ENCODE measurements around the gene PROCA1. TPM values are rescaled to one million over a fixed set of nuclear protein-coding genes. Genes with fewer than 3 reads are reported as not detected.

Gene PROCA1
- total RNA-seq, 1 experiment from 2014 or later = 4.4 TPM

DNA sequence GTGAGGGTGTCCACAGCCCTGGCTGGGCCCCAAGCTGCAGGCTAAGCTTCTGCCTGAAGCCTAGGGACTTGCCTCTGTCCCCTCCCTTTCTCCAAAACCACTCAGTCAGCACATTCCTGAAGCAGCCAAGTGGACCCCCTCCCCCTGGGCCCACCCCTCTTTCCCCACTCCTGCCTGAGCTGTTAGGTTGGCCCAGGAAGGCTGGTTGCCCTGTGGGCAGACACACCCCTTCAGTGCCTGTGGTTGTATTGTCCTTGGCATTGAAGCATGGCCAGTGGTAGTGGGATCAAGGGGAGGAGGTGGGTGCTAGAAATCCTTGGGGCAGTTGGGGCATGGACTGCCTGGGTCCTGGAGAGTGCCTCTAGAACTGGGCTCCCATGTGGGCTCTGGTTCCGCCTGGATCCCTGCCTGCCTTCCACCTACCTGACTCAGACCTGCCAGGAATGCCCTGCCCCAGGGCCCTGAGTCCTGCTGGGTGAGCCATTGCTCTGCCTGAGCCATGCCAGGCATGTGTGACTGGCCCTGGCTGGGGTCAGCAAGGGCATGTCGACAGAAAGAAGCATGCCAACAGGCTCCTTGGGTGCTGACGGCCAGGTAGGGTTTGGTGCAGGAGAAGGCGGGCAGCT is 34.2 kb upstream of the PROCA1 start:
- peaks cover 12% of the 10 kb centered on the region for H3K4me1 Mint-ChIP-seq (ENCODE audit: low read depth, unreplicated experiment)
- peaks cover 40% of the 10 kb centered on the region for H3K4me1 ChIP-seq
- peaks cover 22% of the 10 kb centered on the region for H3K36me3 ChIP-seq (ENCODE audit: control insufficient read depth, insufficient read depth, low read length)

DNA sequence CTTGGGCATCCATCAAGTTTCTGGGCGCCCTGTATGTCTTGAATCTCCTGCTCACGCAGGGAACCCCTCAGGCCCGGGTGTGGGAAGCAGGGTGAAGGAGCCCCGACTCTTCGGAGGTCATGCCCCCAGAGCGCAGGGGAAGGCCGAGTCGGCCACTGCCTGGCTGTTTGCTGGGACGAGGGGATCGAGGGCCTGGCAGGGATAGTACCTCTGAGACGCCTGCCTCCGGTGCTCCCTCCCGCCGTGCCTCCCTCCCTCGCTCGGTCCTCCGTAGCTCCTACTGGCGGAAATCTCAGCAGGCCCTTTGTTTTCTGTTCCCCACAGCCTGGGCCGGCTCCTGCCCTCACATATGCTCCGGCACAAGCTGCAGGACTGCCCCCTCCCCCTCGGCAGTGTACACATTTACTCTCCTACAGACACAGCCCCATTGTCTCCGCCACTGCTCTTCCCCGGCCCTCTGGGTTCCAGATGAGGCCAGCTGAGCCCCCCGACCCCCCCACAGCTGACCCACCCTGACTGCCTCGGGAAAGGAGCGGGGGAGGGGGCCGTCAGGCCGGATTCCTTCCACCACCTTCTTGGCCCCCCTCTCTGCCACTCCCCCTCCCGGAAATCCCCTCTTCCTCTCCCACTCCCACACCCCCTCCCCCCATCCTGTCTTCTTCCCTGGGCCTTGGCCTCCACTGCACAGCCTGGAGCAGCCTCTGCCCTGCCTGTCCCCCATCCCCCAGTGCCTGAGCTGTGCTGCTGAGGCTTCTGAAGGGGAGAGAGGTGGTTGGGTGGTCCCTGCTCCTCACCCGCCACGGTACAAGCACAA is 33.5 kb upstream of the PROCA1 start:
- ChIA-PET POLR2A (interaction anchor here (1.0 to 8.1 kb wide), 4 partner anchors 10 to 100 kb away, joined by 3 to 165 read pairs (median 28); partner anchors contain the start of genes BLTP2, NEK8, RPL23A and TLCD1), CTCF (interaction anchor here (0.7 to 9.5 kb wide), 4 partner anchors 18 to 205 kb away, joined by 3 to 324 read pairs (median 10); partner anchors contain the start of genes NEK8 and TLCD1)
- H3K27me3 Mint-ChIP-seq (ENCODE audit: insufficient read depth, unreplicated experiment) = no peaks in the 10 kb centered on the region
- Histone ChIP-seq H3K27me3 (replicated peaks; ENCODE audit: control insufficient read depth, insufficient read depth, low read length) (no peaks in the 10 kb centered on the region), H3K36me3 (ENCODE audit: control insufficient read depth, insufficient read depth, low read length) (peaks cover 18% of the 10 kb centered on the region), H3K9me3 (no peaks in the 10 kb centered on the region), H3K4me3 (ENCODE audit: low read depth, low read length) (peak overlapping the region; percentile 68), H3K4me1 (peaks cover 40% of the 10 kb centered on the region)
- H3K4me3 Mint-ChIP-seq (ENCODE audit: unreplicated experiment) = peak overlapping the region; percentile 95
- peaks cover 12% of the 10 kb centered on the region for H3K4me1 Mint-ChIP-seq (ENCODE audit: low read depth, unreplicated experiment)
- H3K27ac Mint-ChIP-seq (ENCODE audit: unreplicated experiment) = peak overlapping the region; percentile 96
- intact Hi-C loops (cut with micrococcal nuclease; ENCODE audit: unreplicated experiment) = loop anchor here (5.0 kb wide), 1 partner anchor 207 kb away; the partner anchor contains the start of gene PHF12
- no peaks in the 10 kb centered on the region for H3K9me3 Mint-ChIP-seq (ENCODE audit: unreplicated experiment)
- BruUV-seq (replicated peaks) = no TSS peak
- peak; percentile 79 to 86 for DNase-seq
- H3K36me3 Mint-ChIP-seq (ENCODE audit: insufficient read depth, unreplicated experiment) = peaks cover 80% of the 10 kb centered on the region
- TF ChIP-seq, protein P1, sequence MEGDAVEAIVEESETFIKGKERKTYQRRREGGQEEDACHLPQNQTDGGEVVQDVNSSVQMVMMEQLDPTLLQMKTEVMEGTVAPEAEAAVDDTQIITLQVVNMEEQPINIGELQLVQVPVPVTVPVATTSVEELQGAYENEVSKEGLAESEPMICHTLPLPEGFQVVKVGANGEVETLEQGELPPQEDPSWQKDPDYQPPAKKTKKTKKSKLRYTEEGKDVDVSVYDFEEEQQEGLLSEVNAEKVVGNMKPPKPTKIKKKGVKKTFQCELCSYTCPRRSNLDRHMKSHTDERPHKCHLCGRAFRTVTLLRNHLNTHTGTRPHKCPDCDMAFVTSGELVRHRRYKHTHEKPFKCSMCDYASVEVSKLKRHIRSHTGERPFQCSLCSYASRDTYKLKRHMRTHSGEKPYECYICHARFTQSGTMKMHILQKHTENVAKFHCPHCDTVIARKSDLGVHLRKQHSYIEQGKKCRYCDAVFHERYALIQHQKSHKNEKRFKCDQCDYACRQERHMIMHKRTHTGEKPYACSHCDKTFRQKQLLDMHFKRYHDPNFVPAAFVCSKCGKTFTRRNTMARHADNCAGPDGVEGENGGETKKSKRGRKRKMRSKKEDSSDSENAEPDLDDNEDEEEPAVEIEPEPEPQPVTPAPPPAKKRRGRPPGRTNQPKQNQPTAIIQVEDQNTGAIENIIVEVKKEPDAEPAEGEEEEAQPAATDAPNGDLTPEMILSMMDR (IDR thresholded peaks at IDR 0.05; ENCODE audit: insufficient read depth in 1 of 2, low read depth in 1 of 2, low read length in 1 of 2, severe bottlenecking in 1 of 2, unreplicated experiment in 1 of 2) = peak in 1 of 2 experiments; percentile 1

More for the DNA sequence above, 34.2 kb upstream of the PROCA1 start:
- peak in 1 of 2 experiments; percentile 53 for DNase-seq
- intact Hi-C loops (cut with micrococcal nuclease; ENCODE audit: unreplicated experiment) = no loop called here
- POLR2A ChIA-PET = interaction anchor here (0.6 to 8.1 kb wide), 5 partner anchors 11 to 101 kb away, joined by 3 to 165 read pairs (median 5); partner anchors contain the start of genes BLTP2, NEK8, RPL23A and TLCD1
- TF ChIP-seq, protein P1 (IDR thresholded peaks at IDR 0.05; ENCODE audit: insufficient read depth in 1 of 2, low read depth in 1 of 2, low read length in 1 of 2, severe bottlenecking in 1 of 2, unreplicated experiment in 1 of 2) = no peak
- Histone ChIP-seq H3K4me3 (ENCODE audit: low read depth, low read length) (peak overlapping the region; percentile 68), H3K27me3 (replicated peaks; ENCODE audit: control insufficient read depth, insufficient read depth, low read length) (no peaks in the 10 kb centered on the region), H3K9me3 (no peaks in the 10 kb centered on the region)
- H3K27me3 Mint-ChIP-seq (ENCODE audit: insufficient read depth, unreplicated experiment) = no peaks in the 10 kb centered on the region
- H3K4me3 Mint-ChIP-seq (ENCODE audit: unreplicated experiment) = peak overlapping the region; percentile 95
- no peaks in the 10 kb centered on the region for H3K9me3 Mint-ChIP-seq (ENCODE audit: unreplicated experiment)
- H3K27ac Mint-ChIP-seq (ENCODE audit: unreplicated experiment) = peak overlapping the region; percentile 96
- CTCF ChIA-PET = interaction anchor here (0.7 to 9.5 kb wide), 5 partner anchors 18 to 204 kb away, joined by 3 to 324 read pairs (median 18); partner anchors contain the start of genes NEK8, PROCA1 and TLCD1
- peaks cover 88% of the 10 kb centered on the region for H3K36me3 Mint-ChIP-seq (ENCODE audit: insufficient read depth, unreplicated experiment)
- no TSS peak for BruUV-seq (replicated peaks)

All from Caco-2 (cell line).